Caco-2 (cell line): ENCODE data around the gene PEX1. TPM values are rescaled to one million over a fixed set of nuclear protein-coding genes. Genes with fewer than 3 reads are reported as not detected.

ENCODE experiments used
- BruUV-seq: library from RNA; stranded (reverse); fragments of 400-500 nt; replicated peaks from 2 replicates; lab custom pipeline; 2021; lab: Mats Ljungman, UMichigan
- CTCF ChIA-PET: fragments of 300-600 bp; sonication (Branson Sonifier 250); formaldehyde crosslinking; loops from one replicate; lab custom pipeline; 2022; ENCODE audit warnings: antibody characterized with exemption; lab: Charles Lee
- POLR2A ChIA-PET: fragments of 300-600 bp; sonication (Branson Sonifier 250); formaldehyde crosslinking; loops from one replicate; lab custom pipeline; 2022; ENCODE audit warnings: antibody characterized with exemption; lab: Charles Lee
- DNase-seq, 2 experiments: peaks; one replicate each; pipeline versions ENCODE4 v3.0.0 to v3.0.0-alpha.2; 2020 to 2022
- H3K27me3 ChIP-seq: replicated peaks from 2 replicates; pipeline ENCODE4 v1.6.0; 2011; ENCODE audit warnings: low read length; ENCODE audit not compliant: control insufficient read depth, insufficient read depth
- H3K36me3 ChIP-seq: 2 replicates; pipeline ENCODE4 v1.5.1; 2011; ENCODE audit warnings: low read length; ENCODE audit not compliant: control insufficient read depth, insufficient read depth
- H3K4me1 ChIP-seq: fragments of 250-450 bp; sonication (Bioruptor Pico); 2 replicates; pipeline ENCODE4 v1.5.1; 2020; ENCODE audit warnings: mild to moderate bottlenecking
- H3K4me3 ChIP-seq: 2 replicates; pipeline ENCODE4 v1.5.1; 2011; ENCODE audit warnings: low read depth, mild to moderate bottlenecking, control low read depth, low read length
- H3K9me3 ChIP-seq: fragments of 250-450 bp; sonication (Bioruptor Pico); 2 replicates; pipeline ENCODE4 v1.5.1; 2020; ENCODE audit warnings: mild to moderate bottlenecking, moderate library complexity
- H3K27ac Mint-ChIP-seq: one replicate; pipeline ENCODE4 v1.8.0; 2022; ENCODE audit warnings: mixed read lengths; ENCODE audit not compliant: unreplicated experiment
- H3K27me3 Mint-ChIP-seq: one replicate; pipeline ENCODE4 v1.8.0; 2022; ENCODE audit warnings: mixed read lengths; ENCODE audit not compliant: insufficient read depth, unreplicated experiment
- H3K36me3 Mint-ChIP-seq: one replicate; pipeline ENCODE4 v1.8.0; 2022; ENCODE audit warnings: mild to moderate bottlenecking, mixed read lengths; ENCODE audit not compliant: insufficient read depth, unreplicated experiment
- H3K4me1 Mint-ChIP-seq: one replicate; pipeline ENCODE4 v1.8.0; 2022; ENCODE audit warnings: low read depth, mixed read lengths; ENCODE audit not compliant: unreplicated experiment
- H3K4me3 Mint-ChIP-seq: one replicate; pipeline ENCODE4 v1.8.0; 2022; ENCODE audit warnings: mild to moderate bottlenecking, moderate library complexity, mixed read lengths; ENCODE audit not compliant: unreplicated experiment
- H3K9me3 Mint-ChIP-seq: one replicate; pipeline ENCODE4 v1.8.0; 2022; ENCODE audit warnings: mixed read lengths; ENCODE audit not compliant: unreplicated experiment
- CTCF ChIP-seq, 2 experiments: fragments of 200-600 bp in 1 of 2; IDR thresholded peaks; 1 replicate in 1 of 2; 2 replicates in 1 of 2; pipeline versions ENCODE4 v1.5.1 to v1.8.0; 2011 to 2022; ENCODE audit warnings: antibody characterized with exemption in 1 of 2, control low read depth in 1 of 2, inconsistent platforms in 1 of 2, low read depth in 1 of 2, low read length in 1 of 2, mild to moderate bottlenecking in 1 of 2, moderate library complexity in 1 of 2; ENCODE audit not compliant: insufficient read depth in 1 of 2, severe bottlenecking in 1 of 2, unreplicated experiment in 1 of 2
- intact Hi-C: fragments of 100-400 bp; cut with micrococcal nuclease; formaldehyde crosslinking; loops from one replicate; pipeline ENCODE4 v1.10.0; 2022; ENCODE audit not compliant: unreplicated experiment
- total RNA-seq: library from RNA; stranded (reverse); gene quantifications from 2 replicates; pipeline ENCODE4 v1.2.3, GENCODE V29; 2022

Gene PEX1
- total RNA-seq, 1 experiment from 2014 or later: 20.1 TPM

GRCh38 chr7:92523110-92523509 is 5.2 kb downstream of the PEX1 start:
- no peak overlapping the region for H3K27ac Mint-ChIP-seq
- no TSS peak for BruUV-seq
- no peaks in the 10 kb centered on the region for H3K27me3 Mint-ChIP-seq
- Histone ChIP-seq H3K4me1 (peaks cover 9% of the 10 kb centered on the region), H3K36me3 (no peaks in the 10 kb centered on the region), H3K4me3 (no peak overlapping the region), H3K27me3 (no peaks in the 10 kb centered on the region), H3K9me3 (no peaks in the 10 kb centered on the region)
- no peaks in the 10 kb centered on the region for H3K9me3 Mint-ChIP-seq
- H3K4me1 Mint-ChIP-seq: peaks cover 6% of the 10 kb centered on the region
- no peaks in the 10 kb centered on the region for H3K36me3 Mint-ChIP-seq
- POLR2A ChIA-PET: no interaction called here
- no peak for DNase-seq
- TF ChIP-seq CTCF (IDR thresholded peaks at IDR 0.05; ENCODE audit: insufficient read depth in 1 of 2, low read depth in 1 of 2, low read length in 1 of 2, severe bottlenecking in 1 of 2, unreplicated experiment in 1 of 2): no peak
- intact Hi-C loops: no loop called here
- H3K4me3 Mint-ChIP-seq: no peak overlapping the region
- CTCF ChIA-PET: no interaction called here

GRCh38 chr7:92520024-92520423 is 8.3 kb downstream of the PEX1 start:
- Histone ChIP-seq H3K4me3 (no peak overlapping the region), H3K27me3 (no peaks in the 10 kb centered on the region), H3K36me3 (no peaks in the 10 kb centered on the region), H3K9me3 (no peaks in the 10 kb centered on the region), H3K4me1 (no peaks in the 10 kb centered on the region)
- no peak for TF ChIP-seq CTCF (IDR thresholded peaks at IDR 0.05; ENCODE audit: insufficient read depth in 1 of 2, low read depth in 1 of 2, low read length in 1 of 2, severe bottlenecking in 1 of 2, unreplicated experiment in 1 of 2)
- no peak for DNase-seq
- Mint-ChIP-seq H3K4me1 (no peaks in the 10 kb centered on the region), H3K4me3 (no peak overlapping the region), H3K27ac (no peak overlapping the region), H3K36me3 (peaks cover 6% of the 10 kb centered on the region), H3K27me3 (no peaks in the 10 kb centered on the region), H3K9me3 (no peaks in the 10 kb centered on the region)
- ChIA-PET CTCF (no interaction called here), POLR2A (interaction anchor here (0.6 kb wide), 1 partner anchor 63 kb away, joined by 3 read pairs; no protein-coding TSS in a partner anchor)
- intact Hi-C loops: no loop called here
- no TSS peak for BruUV-seq

- Mint-ChIP-seq H3K4me1 (no peaks in the 10 kb centered on the region), H3K4me3 (no peak overlapping the region), H3K9me3 (no peaks in the 10 kb centered on the region), H3K27me3 (no peaks in the 10 kb centered on the region), H3K36me3 (peaks cover 6% of the 10 kb centered on the region), H3K27ac (no peak overlapping the region)
- POLR2A ChIA-PET: interaction anchor here (2.1 kb wide), 1 partner anchor 11 kb away, joined by 8 read pairs; the partner anchor contains the start of genes PEX1 and RBM48
- no TSS peak for BruUV-seq
- no peak for DNase-seq
- H3K27me3 ChIP-seq: no peaks in the 10 kb centered on the region
- TF ChIP-seq CTCF (IDR thresholded peaks at IDR 0.05; ENCODE audit: insufficient read depth in 1 of 2, low read depth in 1 of 2, low read length in 1 of 2, severe bottlenecking in 1 of 2, unreplicated experiment in 1 of 2): no peak
- H3K9me3 ChIP-seq: no peaks in the 10 kb centered on the region
- H3K36me3 ChIP-seq: no peaks in the 10 kb centered on the region
- no peaks in the 10 kb centered on the region for H3K4me1 ChIP-seq
- intact Hi-C loops: no loop called here
- no peak overlapping the region for H3K4me3 ChIP-seq
- CTCF ChIA-PET: no interaction called here
These were observed 10.7 kb downstream of the PEX1 start for GRCh38 chr7:92517631-92518030.
